Stimulated activated CD4-positive, alpha-beta T cell treated with anti-CD3 and anti-CD28 coated beads, Interleukin-15, amount 100 ng/mL, for 24 hours (primary cell): ENCODE results near the gene EYS.
"Not testable (repeated sequence)": the region's sequence is repeated elsewhere in the genome, so short reads cannot be mapped to it uniquely, and the experiment has no call there.

ENCODE experiments used
- DNase-seq: peaks from one replicate; pipeline ENCODE4 v3.0.0-alpha.2; 2020

EYS gene

GRCh38 chr6:64000818-64001491 is 1706.1 kb downstream of the EYS start:
- DNase-seq = no peak

- no peak for DNase-seq
Observed at GRCh38 chr6:63999613-64000012, 1707.4 kb downstream of the EYS start.

GRCh38 chr6:63998991-63999390 is 1708.0 kb downstream of the EYS start:
- no peak for DNase-seq

GRCh38 chr6:63997734-63998133 is 1709.3 kb downstream of the EYS start:
- DNase-seq = no peak

GRCh38 chr6:63997221-63997620 is 1709.8 kb downstream of the EYS start:
- DNase-seq = no peak

- DNase-seq = no peak
Observed at GRCh38 chr6:63985223-63985622, 1721.8 kb downstream of the EYS start.

GRCh38 chr6:63975699-63976098 is 1731.3 kb downstream of the EYS start:
- no peak for DNase-seq

GRCh38 chr6:63968650-63969049 is 1738.4 kb downstream of the EYS start:
- DNase-seq = no peak

GRCh38 chr6:63964366-63964765 is 1742.7 kb downstream of the EYS start:
- no peak for DNase-seq

GRCh38 chr6:63963769-63964315 is 1743.2 kb downstream of the EYS start:
- no peak for DNase-seq

- not testable (repeated sequence) for DNase-seq
Observed at GRCh38 chr6:63953336-63954021, 1753.5 kb downstream of the EYS start.

- no peak for DNase-seq
Observed at GRCh38 chr6:63947792-63948529, 1759.1 kb downstream of the EYS start.

GRCh38 chr6:63945987-63946386 is 1761.0 kb downstream of the EYS start:
- DNase-seq = no peak

GRCh38 chr6:63943826-63944225 is 1763.2 kb downstream of the EYS start:
- no peak for DNase-seq

GRCh38 chr6:63941747-63942470 is 1765.1 kb downstream of the EYS start:
- no peak for DNase-seq

- no peak for DNase-seq
Observed at GRCh38 chr6:63940056-63940455, 1767.0 kb downstream of the EYS start.

- no peak for DNase-seq
Observed at GRCh38 chr6:63936399-63936798, 1770.6 kb downstream of the EYS start.

- DNase-seq = no peak
Observed at GRCh38 chr6:63935732-63936131, 1771.3 kb downstream of the EYS start.

- not testable (repeated sequence) for DNase-seq
Observed at GRCh38 chr6:63933948-63934347, 1773.1 kb downstream of the EYS start.

GRCh38 chr6:63930848-63931247 is 1776.2 kb downstream of the EYS start:
- DNase-seq = no peak

- no peak for DNase-seq
Observed at GRCh38 chr6:63929111-63929510, 1777.9 kb downstream of the EYS start.

- DNase-seq = no peak
Observed at GRCh38 chr6:63928613-63929012, 1778.4 kb downstream of the EYS start.
